Endothelial cell of umbilical vein (primary cell): ENCODE results near the gene CASKIN1. TPM values are rescaled to one million over a fixed set of nuclear protein-coding genes. Genes with fewer than 3 reads are reported as not detected.

Source experiments
- BruUV-seq: library from RNA; stranded (reverse); fragments of 400-500 nt; replicated peaks from 2 replicates; lab custom pipeline; 2021; lab: Mats Ljungman, UMichigan
- CTCF ChIA-PET: fragments of 300-600, 350-600 bp; sonication (Branson Sonifier 250); formaldehyde crosslinking; loops from one replicate; lab custom pipeline; 2021; ENCODE audit warnings: antibody characterized with exemption, inconsistent platforms; lab: Charles Lee
- POLR2A ChIA-PET: fragments of 300-600, 350-600 bp; sonication (Branson Sonifier 250); formaldehyde crosslinking; loops from one replicate; lab custom pipeline; 2021; ENCODE audit warnings: antibody characterized with exemption, inconsistent platforms; lab: Charles Lee
- DNase-seq: peaks from one replicate; pipeline ENCODE4 v3.0.0-alpha.2; 2011; ENCODE audit warnings: low read depth, low spot score
- FAIRE-seq: peaks from 2 replicates; lab custom pipeline; 2011; peaks lifted over from hg19 to GRCh38; lab: Jason Lieb, UNC
- H2AFZ ChIP-seq: 2 replicates; pipeline ENCODE4 v1.6.0; 2012; ENCODE audit warnings: low read depth, low read length, control low read depth, inconsistent platforms
- H3K27ac ChIP-seq: 2 replicates; pipeline ENCODE4 v1.5.1; 2011; ENCODE audit warnings: low read depth, mild to moderate bottlenecking, control low read depth, low read length, moderate library complexity; ENCODE audit not compliant: insufficient read depth
- H3K27me3 ChIP-seq, 2 experiments: 2 replicates each; pipeline versions ENCODE4 v1.6.0 to v1.6.1; 2011; ENCODE audit warnings: low read length in 2 of 2, mixed read lengths in 1 of 2; ENCODE audit not compliant: control insufficient read depth in 2 of 2, insufficient read depth in 2 of 2
- H3K36me3 ChIP-seq, 2 experiments: 2 replicates in 1 of 2; 3 replicates in 1 of 2; pipeline ENCODE4 v1.5.1; 2011; ENCODE audit warnings: low read length in 2 of 2, mild to moderate bottlenecking in 1 of 2, moderate library complexity in 1 of 2; ENCODE audit not compliant: control insufficient read depth in 2 of 2, insufficient read depth in 2 of 2; ENCODE audit errors: extremely low read depth in 1 of 2
- H3K4me1 ChIP-seq: 3 replicates; pipeline ENCODE4 v1.5.1; 2011; ENCODE audit warnings: mild to moderate bottlenecking, low read length; ENCODE audit not compliant: control insufficient read depth, insufficient read depth; ENCODE audit errors: extremely low read depth
- H3K4me2 ChIP-seq: 2 replicates; pipeline ENCODE4 v1.6.1; 2011; ENCODE audit warnings: low read length, control low read depth, mixed read lengths; ENCODE audit not compliant: insufficient read depth
- H3K4me3 ChIP-seq, 3 experiments: fragments of 200-600 bp in 1 of 3; sonication (generic), shearing (Covaris generic) in 1 of 3; replicated peaks in 1 of 3; 2 replicates each; pipeline ENCODE4 v1.5.1; 2011 to 2016; ENCODE audit warnings: control low read depth in 3 of 3, low read length in 3 of 3, mild to moderate bottlenecking in 2 of 3, inconsistent platforms in 1 of 3, low read depth in 1 of 3, moderate library complexity in 1 of 3; ENCODE audit not compliant: insufficient read depth in 1 of 3
- H3K79me2 ChIP-seq: 2 replicates; pipeline ENCODE4 v1.6.0; 2012; ENCODE audit warnings: low read length, inconsistent platforms; ENCODE audit not compliant: control insufficient read depth, insufficient read depth
- H3K9ac ChIP-seq: replicated peaks from 2 replicates; pipeline ENCODE3; 2011; ENCODE audit warnings: low read length, control low read depth; ENCODE audit not compliant: insufficient read depth; ENCODE audit errors: extremely low read depth
- H3K9me1 ChIP-seq: replicated peaks from 3 replicates; pipeline ENCODE4 v1.6.0; 2011; ENCODE audit warnings: mild to moderate bottlenecking, low read length; ENCODE audit not compliant: control insufficient read depth, insufficient read depth; ENCODE audit errors: extremely low read depth
- H3K9me3 ChIP-seq: replicated peaks from 2 replicates; pipeline ENCODE4 v1.5.1; 2012; ENCODE audit warnings: low read length, inconsistent platforms; ENCODE audit not compliant: control insufficient read depth, insufficient read depth
- H4K20me1 ChIP-seq: replicated peaks from 2 replicates; pipeline ENCODE3; 2011; ENCODE audit warnings: mild to moderate bottlenecking, low read length; ENCODE audit not compliant: control insufficient read depth, insufficient read depth; ENCODE audit errors: extremely low read depth
- EZH2 ChIP-seq: IDR thresholded peaks from 2 replicates; pipeline ENCODE4 v1.6.1; 2012; ENCODE audit warnings: borderline replicate concordance, low read depth, mild to moderate bottlenecking, moderate library complexity, low read length, inconsistent platforms; ENCODE audit not compliant: severe bottlenecking
- FOS ChIP-seq: IDR thresholded peaks from 2 replicates; pipeline ENCODE4 v1.6.1; 2011; ENCODE audit warnings: mild to moderate bottlenecking, low read length, moderate library complexity, borderline replicate concordance; ENCODE audit not compliant: insufficient read depth
- JUN ChIP-seq: IDR thresholded peaks from 2 replicates; pipeline ENCODE4 v1.6.1; 2011; ENCODE audit warnings: borderline replicate concordance, low read depth; ENCODE audit not compliant: insufficient read length, insufficient read depth
- MYC ChIP-seq: IDR thresholded peaks from one replicate; pipeline ENCODE4 v1.6.1; 2011; ENCODE audit warnings: mild to moderate bottlenecking, low read depth, low read length
- POLR2AphosphoS5 ChIP-seq: IDR thresholded peaks from 2 replicates; pipeline ENCODE4 v1.6.1; 2012; ENCODE audit warnings: low read depth, mild to moderate bottlenecking, control low read depth, low read length, moderate library complexity; ENCODE audit not compliant: insufficient read depth
- dilution Hi-C: fragments of 300-500 bp; cut with MboI; formaldehyde crosslinking; loops from one replicate; pipeline ENCODE4 v1.15.0; 2019; ENCODE audit warnings: low sequenced_read_pairs; ENCODE audit not compliant: extremely low pct_ligation_motif_present
- intact Hi-C: fragments of 100-400 bp; cut with micrococcal nuclease; formaldehyde crosslinking; loops from one replicate; pipeline ENCODE4 v1.10.0; 2022
- polyA plus RNA-seq, 4 experiments: library from polyadenylated mRNA; depleted of rRNA in 3 of 4; stranded (reverse) in 3 of 4; unstranded in 1 of 4; fragments of >200 nt; gene quantifications; 2 replicates each; pipeline versions ENCODE4 v1.2.1 to v1.2.3, GENCODE V29; 2011 to 2012; ENCODE audit warnings: missing spikeins in 1 of 4
- total RNA-seq: library from RNA; stranded (reverse); gene quantifications from 2 replicates; pipeline ENCODE4 v1.2.3, GENCODE V29; 2021
- TF ChIP-seq, protein P1 (sequence below): IDR thresholded peaks from 2 replicates; pipeline ENCODE4 v1.6.1; 2011; ENCODE audit not compliant: insufficient read depth, insufficient read length
- TF ChIP-seq, protein P2 (sequence below), 2 donors: IDR thresholded peaks; 1 replicate in 1 of 2; 2 replicates in 1 of 2; pipeline ENCODE4 v1.5.1; 2011; ENCODE audit warnings: low read length in 2 of 2, mild to moderate bottlenecking in 2 of 2, moderate library complexity in 2 of 2, control low read depth in 1 of 2, inconsistent platforms in 1 of 2, low read depth in 1 of 2; ENCODE audit not compliant: insufficient read depth in 1 of 2; ENCODE audit errors: extremely low read depth in 1 of 2

CASKIN1 gene
- total and polyA plus RNA-seq, 2 donors (not counting 3 experiments of a cell fraction or from before 2014, with no cell fraction given) = 0.11 to 0.58 TPM

DNA sequence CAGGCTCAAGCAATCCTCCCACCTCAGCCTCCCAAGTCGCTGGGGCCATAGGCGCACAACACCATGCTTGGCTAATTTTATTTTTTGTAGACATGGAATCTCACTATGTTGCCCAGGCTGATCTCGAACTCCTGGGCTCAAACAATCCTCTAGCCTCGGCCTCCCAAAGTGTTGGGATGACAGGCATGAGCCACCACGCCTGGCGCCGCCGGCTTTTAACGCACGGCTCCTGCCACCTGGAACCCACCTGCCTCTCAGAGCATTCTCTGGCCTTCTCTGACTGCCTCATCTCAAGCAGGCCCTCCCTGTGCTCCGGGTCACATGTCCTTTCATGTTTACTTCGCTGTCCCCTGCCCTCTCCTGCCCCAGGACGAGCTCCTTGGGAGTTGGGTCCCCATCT is 10.3 kb downstream of the CASKIN1 start:
- Histone ChIP-seq H4K20me1 (no peaks in the 10 kb centered on the region), H3K27me3 (no peaks in the 10 kb centered on the region), H3K4me3 (no peak overlapping the region), H3K36me3 (no peaks in the 10 kb centered on the region), H3K4me1 (no peaks in the 10 kb centered on the region), H3K27ac (no peak overlapping the region), H3K79me2 (no peaks in the 10 kb centered on the region), H3K4me2 (no peak overlapping the region), H3K9me1 (no peaks in the 10 kb centered on the region), H3K9me3 (no peaks in the 10 kb centered on the region), H2AFZ (no peak overlapping the region), H3K9ac (no peak overlapping the region)
- intact Hi-C loops (no loop called here), dilution Hi-C loops (no loop called here)
- no TSS peak for BruUV-seq
- CTCF ChIA-PET = no interaction called here
- DNase-seq = no peak
- POLR2A ChIA-PET = no interaction called here
- no peak for TF ChIP-seq POLR2AphosphoS5
- no peak for TF ChIP-seq MYC
- TF ChIP-seq, protein P1, sequence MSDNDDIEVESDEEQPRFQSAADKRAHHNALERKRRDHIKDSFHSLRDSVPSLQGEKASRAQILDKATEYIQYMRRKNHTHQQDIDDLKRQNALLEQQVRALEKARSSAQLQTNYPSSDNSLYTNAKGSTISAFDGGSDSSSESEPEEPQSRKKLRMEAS = no peak
- no peak for TF ChIP-seq EZH2
- TF ChIP-seq JUN = no peak
- no peak for TF ChIP-seq FOS
- FAIRE-seq = no peak

DNA sequence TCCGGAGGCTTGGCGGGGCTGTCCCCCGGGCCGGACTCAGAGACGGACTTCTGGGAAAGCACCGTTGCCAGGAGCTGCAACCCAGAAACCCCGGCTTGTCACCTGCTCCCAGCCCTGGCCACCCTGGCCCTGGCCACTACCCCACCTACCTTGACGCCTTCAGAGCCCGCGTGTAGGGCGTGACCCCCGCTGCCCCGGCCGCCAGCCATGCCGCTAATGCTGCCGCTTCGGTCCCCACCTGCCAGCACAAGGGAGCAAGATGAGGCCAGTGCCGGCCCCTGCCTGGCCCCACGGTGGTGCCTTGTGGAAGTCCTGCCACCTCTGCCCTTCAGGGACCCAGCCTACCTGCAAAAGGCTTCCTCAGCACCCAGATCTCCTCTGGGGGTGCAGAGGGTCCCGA is 11.4 kb downstream of the CASKIN1 start:
- Histone ChIP-seq H3K9me3 (no peaks in the 10 kb centered on the region), H3K27me3 (no peaks in the 10 kb centered on the region), H3K36me3 (no peaks in the 10 kb centered on the region), H4K20me1 (no peaks in the 10 kb centered on the region), H3K9me1 (no peaks in the 10 kb centered on the region), H3K79me2 (no peaks in the 10 kb centered on the region), H3K27ac (no peak overlapping the region), H3K4me1 (no peaks in the 10 kb centered on the region), H3K9ac (no peak overlapping the region), H3K4me3 (no peak overlapping the region), H2AFZ (no peak overlapping the region), H3K4me2 (no peak overlapping the region)
- TF ChIP-seq, protein P2, sequence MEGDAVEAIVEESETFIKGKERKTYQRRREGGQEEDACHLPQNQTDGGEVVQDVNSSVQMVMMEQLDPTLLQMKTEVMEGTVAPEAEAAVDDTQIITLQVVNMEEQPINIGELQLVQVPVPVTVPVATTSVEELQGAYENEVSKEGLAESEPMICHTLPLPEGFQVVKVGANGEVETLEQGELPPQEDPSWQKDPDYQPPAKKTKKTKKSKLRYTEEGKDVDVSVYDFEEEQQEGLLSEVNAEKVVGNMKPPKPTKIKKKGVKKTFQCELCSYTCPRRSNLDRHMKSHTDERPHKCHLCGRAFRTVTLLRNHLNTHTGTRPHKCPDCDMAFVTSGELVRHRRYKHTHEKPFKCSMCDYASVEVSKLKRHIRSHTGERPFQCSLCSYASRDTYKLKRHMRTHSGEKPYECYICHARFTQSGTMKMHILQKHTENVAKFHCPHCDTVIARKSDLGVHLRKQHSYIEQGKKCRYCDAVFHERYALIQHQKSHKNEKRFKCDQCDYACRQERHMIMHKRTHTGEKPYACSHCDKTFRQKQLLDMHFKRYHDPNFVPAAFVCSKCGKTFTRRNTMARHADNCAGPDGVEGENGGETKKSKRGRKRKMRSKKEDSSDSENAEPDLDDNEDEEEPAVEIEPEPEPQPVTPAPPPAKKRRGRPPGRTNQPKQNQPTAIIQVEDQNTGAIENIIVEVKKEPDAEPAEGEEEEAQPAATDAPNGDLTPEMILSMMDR (IDR thresholded peaks at IDR 0.05; ENCODE audit: extremely low read depth in 1 of 2, insufficient read depth in 1 of 2, low read depth in 1 of 2, low read length in 2 of 2) = no peak
- TF ChIP-seq FOS = no peak
- TF ChIP-seq EZH2 = no peak
- TF ChIP-seq, protein P1 = no peak
- intact Hi-C loops (no loop called here), dilution Hi-C loops (no loop called here)
- POLR2A ChIA-PET = no interaction called here
- DNase-seq (no peak), FAIRE-seq (no peak)
- no TSS peak for BruUV-seq
- CTCF ChIA-PET = no interaction called here
